Heart left ventricle (tissue), 16 donors: ENCODE results near the gene WTAP. TPM values are rescaled to one million over a fixed set of nuclear protein-coding genes. Genes with fewer than 3 reads are reported as not detected.
"Not testable (repeated sequence)": the region's sequence is repeated elsewhere in the genome, so short reads cannot be mapped to it uniquely, and the experiment has no call there.

ENCODE experiments used
- ATAC-seq, 4 donors: fragments of 200-7000 bp; cut with Tn5 transposase; one replicate each; pipeline ENCODE4 v1.9.1; 2020 to 2022; ENCODE audit warnings: moderate library complexity in 4 of 4, mild to moderate bottlenecking in 3 of 4, moderate number of reproducible peaks in 1 of 4
- DNase-seq, 5 donors: peaks; one replicate each; pipeline ENCODE4 v3.0.0-alpha.2; 2020
- H3K27ac ChIP-seq, 12 donors: fragments of 200-600 bp; sonication (generic) in 4 of 12; one replicate each; pipeline versions ENCODE4 v1.5.0 to v1.8.0; 2016 to 2022; ENCODE audit warnings: mild to moderate bottlenecking in 2 of 12
- H3K27me3 ChIP-seq, 9 donors: fragments of 200-600 bp; sonication (generic) in 2 of 9; one replicate each; pipeline versions ENCODE4 v1.5.1 to v1.8.0; 2016 to 2022; ENCODE audit warnings: mild to moderate bottlenecking in 3 of 9
- H3K36me3 ChIP-seq, 9 donors: fragments of 200-600 bp; sonication (generic) in 2 of 9; one replicate each; pipeline versions ENCODE4 v1.5.0 to v1.8.0; 2018 to 2022; ENCODE audit warnings: mild to moderate bottlenecking in 2 of 9
- H3K4me1 ChIP-seq, 12 donors: fragments of 200-600 bp; sonication (generic) in 4 of 12; one replicate each; pipeline versions ENCODE4 v1.5.0 to v1.8.0; 2016 to 2022; ENCODE audit warnings: mild to moderate bottlenecking in 3 of 12
- H3K4me3 ChIP-seq, 12 donors: fragments of 200-600 bp; sonication (generic) in 4 of 12; one replicate each; pipeline versions ENCODE4 v1.5.0 to v1.8.0; 2017 to 2022; ENCODE audit warnings: mild to moderate bottlenecking in 9 of 12, moderate library complexity in 4 of 12
- H3K9me3 ChIP-seq, 12 donors: fragments of 200-600 bp; sonication (generic) in 4 of 12; one replicate each; pipeline versions ENCODE4 v1.5.0 to v1.8.0; 2016 to 2022; ENCODE audit warnings: mild to moderate bottlenecking in 1 of 12
- POLR2A ChIP-seq, 2 donors: fragments of 450-650 bp; IDR thresholded peaks; one replicate each; pipeline ENCODE4 v1.6.1; 2017; ENCODE audit warnings: antibody characterized with exemption in 2 of 2, mild to moderate bottlenecking in 2 of 2, moderate library complexity in 2 of 2
- WGBS, 4 donors: extraction: QIAGEN DNeasy Blood & Tissue Kit in 2 of 4; methylation state at CpG; one replicate each; pipeline versions ENCODE4 v1.1.5 to v1.1.7; 2013 to 2018; 5-methylcytosine and 5-hydroxymethylcytosine counted together
- intact Hi-C, 10 donors: fragments of 100-400 bp; cut with DNase I; formaldehyde crosslinking; loops; one replicate each; pipeline versions ENCODE4 v1.11.1 to v1.14.2; 2022
- polyA plus RNA-seq, 2 donors: library from polyadenylated mRNA; stranded (reverse); fragments of 200-250 nt; gene quantifications; one replicate each; pipeline ENCODE4 v1.2.3, GENCODE V29; 2013
- total RNA-seq, 9 donors: library from RNA; depleted of rRNA in 2 of 9; stranded (reverse); fragments of >200 nt in 2 of 9; fragmentation: NEBNext Ultra II Directional in 3 of 9; extraction: Animal tissue kit (Norgen Biotek cat#: 25700) in 3 of 9; gene quantifications; one replicate each; pipeline versions ENCODE4 v1.1.0 to v1.2.4, GENCODE V29; 2016 to 2023
- TF ChIP-seq, protein P1 (sequence below), 12 donors: fragments of 200-600 bp; sonication (generic) in 4 of 12; IDR thresholded peaks; one replicate each; pipeline versions ENCODE4 v1.5.0 to v1.8.0; 2018 to 2022; ENCODE audit warnings: antibody characterized with exemption in 12 of 12, mild to moderate bottlenecking in 5 of 12
- donor health status: ischemic (EF 13 %, LVEDD 7.1; RV severe dilation, severe dysfunction).
- donor health status: healthy with polysubstance abuse.
- donor health status: DM: no; HTN: yes; CAD: no.
- donor health status: DM: no; HTN: no; CAD: no.
- donor health status: ischemic (EF 25% LVEDD 6.9; RV normal size, moderate dysfunction).
- donor health status: ischemic (EF 25% LVEDD 5.7; RV mildly dilated, moderate dysfunction).
- donor health status: healthy.
- donor health status: DM: yes; HTN: yes; CAD: no.
- donor health status: ischemic (EF 35%, LVEDD 5.7; RV mildly dilated, moderate dysfunction).
- donor health status: nonischemic (EF 11% LVEDD 7.7; RV severe dilation, severe dysfunction).
- donor health status: DM: yes; HTN: yes; CAD: no.
- donor health status: PGD.
- donor health status: ischemic (EF 29% LVEDD 5.4; RV normal size, mild dysfunction).
- donor health status: nonischemic (EF 23%, LVEDD 6.1; RV moderate dilation, normal function).

Gene WTAP
- total and polyA plus RNA-seq, 11 donors, result 30.7 to 75.3 (median 48.2) TPM

DNA sequence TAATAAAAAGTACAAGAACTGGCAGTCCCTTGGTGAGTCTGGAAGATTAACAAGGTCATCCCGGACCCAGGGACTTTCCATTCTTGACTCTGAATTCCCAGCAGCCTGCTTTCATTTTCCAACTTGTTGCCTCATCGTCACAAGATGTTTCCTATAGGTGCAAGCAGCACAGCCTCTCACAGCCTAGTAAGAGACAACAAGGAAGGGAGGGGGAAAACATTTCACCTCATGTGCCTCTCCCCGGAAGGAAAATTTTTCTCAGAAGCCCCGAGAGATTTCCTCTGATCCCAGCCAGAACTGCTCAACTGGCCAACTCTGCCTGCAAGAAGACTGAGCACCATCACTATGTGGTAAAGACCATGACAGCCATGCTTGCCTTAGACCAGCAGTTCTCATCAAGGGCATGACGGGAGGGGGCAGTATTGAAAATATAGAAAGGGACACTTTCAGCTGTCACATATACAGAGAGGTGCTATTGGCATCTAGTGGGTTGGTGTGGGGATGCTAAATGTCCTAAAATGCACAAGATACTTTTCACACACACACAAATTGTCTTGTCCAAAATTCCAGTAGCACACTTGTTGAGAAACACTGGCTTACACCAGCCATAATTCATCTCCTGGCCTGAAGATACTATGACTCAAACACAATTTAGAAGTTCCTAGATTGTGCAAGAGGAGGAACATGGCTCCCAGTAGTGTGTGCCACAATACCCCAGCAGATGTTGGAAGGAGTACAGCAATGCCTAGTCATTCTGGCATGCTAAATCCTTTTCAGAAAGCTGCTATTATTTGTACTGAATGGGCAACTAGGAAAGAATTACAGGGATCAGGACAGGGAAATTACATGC lies 10.8 kb upstream of the WTAP start:
- H3K4me3 ChIP-seq, result peak overlapping the region in 5 of 12 donors; percentile 10 to 23 (median 19)
- peaks cover 4 to 43% (median 23%) of the 10 kb centered on the region in 12 donors for H3K4me1 ChIP-seq
- ATAC-seq (peak; percentile 72 to 92 (median 88)), DNase-seq (peak in 1 of 5 donors; percentile 59)
- peak overlapping the region; percentile 1 to 90 (median 66) for H3K27ac ChIP-seq
- H3K9me3 ChIP-seq, result no peaks in the 10 kb centered on the region
- no peaks in the 10 kb centered on the region for H3K27me3 ChIP-seq
- intact Hi-C loops, result no loop called here
- H3K36me3 ChIP-seq, result no peaks in the 10 kb centered on the region
- TF ChIP-seq, protein P1, sequence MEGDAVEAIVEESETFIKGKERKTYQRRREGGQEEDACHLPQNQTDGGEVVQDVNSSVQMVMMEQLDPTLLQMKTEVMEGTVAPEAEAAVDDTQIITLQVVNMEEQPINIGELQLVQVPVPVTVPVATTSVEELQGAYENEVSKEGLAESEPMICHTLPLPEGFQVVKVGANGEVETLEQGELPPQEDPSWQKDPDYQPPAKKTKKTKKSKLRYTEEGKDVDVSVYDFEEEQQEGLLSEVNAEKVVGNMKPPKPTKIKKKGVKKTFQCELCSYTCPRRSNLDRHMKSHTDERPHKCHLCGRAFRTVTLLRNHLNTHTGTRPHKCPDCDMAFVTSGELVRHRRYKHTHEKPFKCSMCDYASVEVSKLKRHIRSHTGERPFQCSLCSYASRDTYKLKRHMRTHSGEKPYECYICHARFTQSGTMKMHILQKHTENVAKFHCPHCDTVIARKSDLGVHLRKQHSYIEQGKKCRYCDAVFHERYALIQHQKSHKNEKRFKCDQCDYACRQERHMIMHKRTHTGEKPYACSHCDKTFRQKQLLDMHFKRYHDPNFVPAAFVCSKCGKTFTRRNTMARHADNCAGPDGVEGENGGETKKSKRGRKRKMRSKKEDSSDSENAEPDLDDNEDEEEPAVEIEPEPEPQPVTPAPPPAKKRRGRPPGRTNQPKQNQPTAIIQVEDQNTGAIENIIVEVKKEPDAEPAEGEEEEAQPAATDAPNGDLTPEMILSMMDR (IDR thresholded peaks at IDR 0.05), result no peak
- no peak for TF ChIP-seq POLR2A (IDR thresholded peaks at IDR 0.05)
- WGBS, 4 donors, result 20 to 43% (median 41%) methylated on average over 4 to 5 of the region's 5 CpGs

DNA sequence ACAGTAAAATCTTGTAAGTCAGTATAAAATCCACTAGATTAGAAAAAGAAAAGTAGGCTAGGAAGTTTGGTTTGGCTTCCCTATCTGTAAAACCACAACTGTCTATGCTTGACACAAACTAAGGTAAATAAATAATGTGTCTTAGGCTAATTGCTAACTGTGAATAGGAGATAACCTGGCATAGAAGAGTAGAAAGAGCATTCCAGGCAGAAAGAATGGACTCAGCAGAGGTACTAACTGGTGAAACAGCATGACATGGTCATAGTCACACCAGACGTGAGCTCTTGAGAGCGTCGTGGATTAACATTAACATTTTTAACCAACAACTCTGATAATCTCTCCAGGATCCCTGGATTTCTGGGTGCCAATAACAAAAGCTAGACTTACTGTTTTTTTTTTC lies 8.7 kb upstream of the WTAP start:
- intact Hi-C loops, result no loop called here
- no peaks in the 10 kb centered on the region for H3K9me3 ChIP-seq
- H3K4me3 ChIP-seq, result no peak overlapping the region
- H3K27ac ChIP-seq, result peak overlapping the region in 1 of 12 donors; percentile 46
- no peak for DNase-seq
- TF ChIP-seq POLR2A (IDR thresholded peaks at IDR 0.05), result no peak
- TF ChIP-seq, protein P1 (IDR thresholded peaks at IDR 0.05), result no peak
- no peak for ATAC-seq
- peaks cover 0 to 8% (median 0%) of the 10 kb centered on the region in 9 donors for H3K36me3 ChIP-seq
- H3K4me1 ChIP-seq, result peaks cover 4 to 43% (median 23%) of the 10 kb centered on the region in 12 donors
- WGBS, 4 donors, result 62 to 79% (median 67%) methylated on average over 3 of the region's 3 CpGs
- H3K27me3 ChIP-seq, result no peaks in the 10 kb centered on the region

DNA sequence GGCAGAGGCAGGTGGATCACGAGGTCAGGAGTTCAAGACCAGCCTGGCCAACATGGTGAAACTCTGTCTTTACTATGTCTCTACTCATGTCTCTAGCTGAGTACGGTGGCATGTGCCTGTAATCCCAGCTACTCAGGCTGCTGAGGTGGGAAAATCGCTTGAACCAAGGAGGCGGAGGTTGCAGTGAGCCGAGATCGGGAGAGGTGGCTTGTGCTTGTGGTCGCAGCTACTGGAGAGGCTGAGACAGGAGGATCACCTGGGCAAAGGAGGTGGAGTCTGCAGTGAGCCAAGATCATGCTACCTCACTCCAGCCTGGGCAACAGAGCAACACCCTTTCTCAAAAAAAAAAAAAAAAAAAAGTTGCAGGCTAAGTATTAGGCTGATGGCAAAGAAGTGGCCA lies 8.0 kb upstream of the WTAP start:
- no peak overlapping the region for H3K27ac ChIP-seq
- DNase-seq (no peak), ATAC-seq (no peak)
- 93 to 97% (median 97%) methylated on average over 7 of the region's 7 CpGs for WGBS, 4 donors
- no peaks in the 10 kb centered on the region for H3K9me3 ChIP-seq
- peaks cover 4 to 39% (median 22%) of the 10 kb centered on the region in 12 donors for H3K4me1 ChIP-seq
- no peak for TF ChIP-seq POLR2A (IDR thresholded peaks at IDR 0.05)
- TF ChIP-seq, protein P1 (IDR thresholded peaks at IDR 0.05), result no peak
- intact Hi-C loops, result no loop called here
- no peaks in the 10 kb centered on the region for H3K27me3 ChIP-seq
- H3K4me3 ChIP-seq, result no peak overlapping the region
- H3K36me3 ChIP-seq, result peaks cover 0 to 8% (median 0%) of the 10 kb centered on the region in 9 donors

DNA sequence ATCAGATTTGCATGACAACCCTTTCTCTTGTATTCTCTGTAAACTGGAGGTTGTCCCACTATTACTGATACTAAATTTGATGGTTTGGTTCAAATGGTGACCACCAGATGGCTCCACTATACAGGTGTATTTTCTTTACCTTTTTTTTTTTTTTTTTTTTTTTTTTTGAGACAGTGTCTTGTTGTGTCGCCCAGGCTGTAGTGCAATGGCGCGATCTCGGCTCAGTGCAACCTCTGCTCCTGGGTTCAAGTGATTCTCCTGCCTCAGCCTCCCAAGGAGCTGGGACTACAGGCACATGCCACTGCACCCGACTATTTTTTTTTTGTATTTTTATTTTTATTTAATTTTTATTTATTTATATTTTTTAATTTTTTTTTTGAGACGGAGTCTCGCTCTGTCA lies 6.6 kb upstream of the WTAP start:
- peaks cover 4 to 34% (median 19%) of the 10 kb centered on the region in 12 donors for H3K4me1 ChIP-seq

DNA sequence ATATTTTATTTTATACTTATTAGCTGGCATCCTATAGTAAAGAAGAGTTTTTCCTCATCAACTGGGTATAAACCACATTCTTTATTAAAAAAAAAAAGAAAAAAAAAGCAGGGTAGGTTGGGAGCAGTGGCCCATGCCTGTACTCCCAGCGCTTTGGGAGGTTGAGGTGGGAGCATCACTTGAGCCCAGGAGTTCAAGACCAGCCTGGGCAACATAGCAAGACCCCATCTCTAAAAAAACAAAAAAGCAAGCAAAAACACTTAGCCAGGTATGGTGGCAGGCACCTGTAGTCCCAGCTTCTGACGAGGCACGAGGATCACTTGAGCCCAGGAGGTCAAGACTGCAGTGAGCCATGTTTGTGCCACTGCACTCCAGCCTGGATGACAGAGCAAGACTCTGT lies 5.3 kb upstream of the WTAP start:
- 94 to 99% (median 96%) methylated on average over 3 of the region's 3 CpGs for WGBS, 4 donors
- intact Hi-C loops, result not testable (repeated sequence)

More for the DNA sequence above, 6.6 kb upstream of the WTAP start:
- no peak overlapping the region for H3K4me3 ChIP-seq
- peaks cover 0 to 8% (median 0%) of the 10 kb centered on the region in 9 donors for H3K36me3 ChIP-seq
- 69 to 79% (median 72%) methylated on average over 7 of the region's 7 CpGs for WGBS, 4 donors
- H3K27ac ChIP-seq, result no peak overlapping the region
- ATAC-seq (no peak), DNase-seq (no peak)
- intact Hi-C loops, result no loop called here
- no peaks in the 10 kb centered on the region for H3K27me3 ChIP-seq
- no peaks in the 10 kb centered on the region for H3K9me3 ChIP-seq
- no peak for TF ChIP-seq POLR2A (IDR thresholded peaks at IDR 0.05)
- TF ChIP-seq, protein P1 (IDR thresholded peaks at IDR 0.05), result peak; percentile 22 to 55 (median 32)

More for the DNA sequence above, 5.3 kb upstream of the WTAP start:
- H3K4me1 ChIP-seq, result peaks cover 0 to 29% (median 13%) of the 10 kb centered on the region in 12 donors
- ATAC-seq, H3K36me3 ChIP-seq, H3K9me3 ChIP-seq, H3K27ac ChIP-seq, H3K27me3 ChIP-seq, DNase-seq, H3K4me3 ChIP-seq: not testable (repeated sequence)
